ENCODE results near the gene PCDHGB4.
"Not testable (repeated sequence)": the region's sequence is repeated elsewhere in the genome, so short reads cannot be mapped to it uniquely, and the experiment has no call there.

The PCDHGB4 gene

GRCh38 chr5:141432726-141433125 is 45.2 kb downstream of the PCDHGB4 start:
- not testable (repeated sequence) for DNase-seq

GRCh38 chr5:141434006-141434405 is 46.5 kb downstream of the PCDHGB4 start:
- no peak for DNase-seq

GRCh38 chr5:141437221-141437620 is 49.7 kb downstream of the PCDHGB4 start:
- no peak for DNase-seq

GRCh38 chr5:141439411-141440141 is 52.1 kb downstream of the PCDHGB4 start:
- DNase-seq = no peak

Data from inflammatory macrophage treated with lipopolysaccharide for 1 hour (primary cell).